OCI-LY7 (cell line): ENCODE data around the gene HDAC10. TPM values are rescaled to one million over a fixed set of nuclear protein-coding genes. Genes with fewer than 3 reads are reported as not detected.

Source experiments
- BruUV-seq: library from RNA; stranded (reverse); fragments of 400-500 nt; replicated peaks from 2 replicates; lab custom pipeline; 2021; lab: Mats Ljungman, UMichigan
- CTCF ChIA-PET: fragments of 300-600 bp; sonication (Branson Sonifier 250); formaldehyde crosslinking; loops from one replicate; lab custom pipeline; 2022; ENCODE audit warnings: antibody characterized with exemption; ENCODE audit not compliant: unreplicated experiment; lab: Charles Lee
- POLR2A ChIA-PET: fragments of 300-600 bp; sonication (Branson Sonifier 250); formaldehyde crosslinking; loops from one replicate; lab custom pipeline; 2022; ENCODE audit warnings: antibody characterized with exemption; lab: Charles Lee
- DNase-seq: peaks from one replicate; pipeline ENCODE4 v3.0.0-alpha.2; 2015; ENCODE audit warnings: low spot score
- H2AFZ ChIP-seq: fragments of 200-600 bp; sonication (generic), shearing (Covaris generic); 2 replicates; pipeline ENCODE4 v1.6.1; 2014; ENCODE audit warnings: mild to moderate bottlenecking, antibody characterized with exemption, low read length, moderate library complexity
- H3K27ac ChIP-seq: fragments of 200-600 bp; sonication (generic); 2 replicates; pipeline ENCODE4 v1.5.1; 2014; ENCODE audit warnings: mixed run types, low read depth, mild to moderate bottlenecking, moderate library complexity, low read length, inconsistent platforms; ENCODE audit not compliant: poor library complexity, severe bottlenecking
- H3K36me3 ChIP-seq: fragments of 200-600 bp; sonication (generic); 2 replicates; pipeline ENCODE4 v1.6.1; 2014; ENCODE audit warnings: mild to moderate bottlenecking, antibody characterized with exemption, low read length, moderate library complexity, mixed read lengths; ENCODE audit not compliant: insufficient read depth
- H3K4me1 ChIP-seq: fragments of 200-600 bp; sonication (generic); 2 replicates; pipeline ENCODE4 v1.5.1; 2014; ENCODE audit warnings: mild to moderate bottlenecking, low read length; ENCODE audit not compliant: insufficient read depth, poor library complexity, severe bottlenecking
- H3K4me2 ChIP-seq: fragments of 200-600 bp; sonication (generic); 2 replicates; pipeline ENCODE4 v1.6.1; 2014; ENCODE audit warnings: mild to moderate bottlenecking, low read length
- H3K4me3 ChIP-seq: fragments of 200-600 bp; sonication (generic); 2 replicates; pipeline ENCODE4 v1.5.1; 2014; ENCODE audit warnings: mild to moderate bottlenecking, low read depth, low read length; ENCODE audit not compliant: poor library complexity, severe bottlenecking
- H3K79me2 ChIP-seq: fragments of 200-600 bp; sonication (generic); 2 replicates; pipeline ENCODE4 v1.6.1; 2016; ENCODE audit warnings: low read depth, mild to moderate bottlenecking, low read length, moderate library complexity, mixed read lengths; ENCODE audit not compliant: insufficient read depth
- H3K9me2 ChIP-seq: fragments of 200-600 bp; sonication (generic); 2 replicates; pipeline ENCODE4 v1.6.1; 2016; ENCODE audit warnings: mild to moderate bottlenecking, low read length, mixed read lengths; ENCODE audit not compliant: insufficient read depth
- H3K9me3 ChIP-seq: fragments of 200-600 bp; sonication (generic); 2 replicates; pipeline ENCODE4 v1.6.1; 2014; ENCODE audit warnings: mild to moderate bottlenecking, mixed run types, low read length, mixed read lengths
- H4K20me1 ChIP-seq: fragments of 200-600 bp; sonication (generic); 2 replicates; pipeline ENCODE4 v1.6.1; 2014; ENCODE audit warnings: mild to moderate bottlenecking, antibody characterized with exemption, low read length, moderate library complexity, mixed read lengths; ENCODE audit not compliant: insufficient read depth
- EZH2phosphoT487 ChIP-seq: fragments of 200-600 bp; sonication (generic); IDR thresholded peaks from 2 replicates; pipeline ENCODE4 v1.6.1; 2018; ENCODE audit warnings: low read depth, borderline replicate concordance, mild to moderate bottlenecking, mixed run types, antibody characterized with exemption, low read length, moderate library complexity, mixed read lengths
- intact Hi-C: fragments of 100-400 bp; cut with micrococcal nuclease; formaldehyde crosslinking; loops from one replicate; pipeline ENCODE4 v1.10.0; 2022; ENCODE audit not compliant: unreplicated experiment
- total RNA-seq, 2 experiments: library from RNA; depleted of rRNA in 1 of 2; stranded (reverse); fragments of >200 nt in 1 of 2; shearing (Covaris generic) in 1 of 2; gene quantifications; 2 replicates each; pipeline ENCODE4 v1.2.3, GENCODE V29; 2014 to 2022
- TF ChIP-seq, protein P1 (sequence below): fragments of 200-600 bp; sonication (generic); conservative IDR thresholded peaks from 2 replicates; pipeline ENCODE4 v1.5.1; 2014; ENCODE audit warnings: mild to moderate bottlenecking, antibody characterized with exemption, low read length, moderate library complexity, mixed read lengths

The HDAC10 gene
- total RNA-seq, 2 experiments from 2014 or later: 49.4 to 74.9 TPM

DNA sequence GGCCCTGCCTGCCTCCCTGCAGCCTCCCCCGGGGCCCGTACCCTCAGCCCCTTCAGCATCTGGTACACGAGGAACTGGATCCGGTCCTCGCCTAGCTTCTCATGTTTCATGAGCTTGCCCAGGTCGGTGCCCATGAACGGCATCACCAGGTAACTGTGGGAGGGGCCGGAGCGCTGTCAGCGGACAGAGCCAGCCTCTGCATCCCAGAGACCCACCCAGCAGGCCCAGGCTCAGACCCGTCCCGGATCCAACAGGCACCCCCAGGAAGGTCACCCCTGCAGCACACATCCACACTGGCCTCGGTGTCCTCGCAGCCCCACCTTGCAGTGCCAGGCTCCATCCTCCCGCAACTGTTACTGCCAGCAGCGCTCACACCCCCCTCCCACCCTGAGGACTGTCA is 6.0 kb upstream of the HDAC10 start:
- Histone ChIP-seq H3K27ac (no peak overlapping the region), H3K9me2 (no peaks in the 10 kb centered on the region), H3K4me2 (no peak overlapping the region), H3K36me3 (peaks cover 37% of the 10 kb centered on the region), H3K9me3 (no peaks in the 10 kb centered on the region), H3K4me1 (peaks cover 10% of the 10 kb centered on the region), H3K79me2 (peaks cover 15% of the 10 kb centered on the region), H3K4me3 (no peak overlapping the region), H4K20me1 (no peaks in the 10 kb centered on the region), H2AFZ (no peak overlapping the region)
- intact Hi-C loops: no loop called here
- no TSS peak for BruUV-seq
- no peak for TF ChIP-seq EZH2phosphoT487
- TF ChIP-seq, protein P1, sequence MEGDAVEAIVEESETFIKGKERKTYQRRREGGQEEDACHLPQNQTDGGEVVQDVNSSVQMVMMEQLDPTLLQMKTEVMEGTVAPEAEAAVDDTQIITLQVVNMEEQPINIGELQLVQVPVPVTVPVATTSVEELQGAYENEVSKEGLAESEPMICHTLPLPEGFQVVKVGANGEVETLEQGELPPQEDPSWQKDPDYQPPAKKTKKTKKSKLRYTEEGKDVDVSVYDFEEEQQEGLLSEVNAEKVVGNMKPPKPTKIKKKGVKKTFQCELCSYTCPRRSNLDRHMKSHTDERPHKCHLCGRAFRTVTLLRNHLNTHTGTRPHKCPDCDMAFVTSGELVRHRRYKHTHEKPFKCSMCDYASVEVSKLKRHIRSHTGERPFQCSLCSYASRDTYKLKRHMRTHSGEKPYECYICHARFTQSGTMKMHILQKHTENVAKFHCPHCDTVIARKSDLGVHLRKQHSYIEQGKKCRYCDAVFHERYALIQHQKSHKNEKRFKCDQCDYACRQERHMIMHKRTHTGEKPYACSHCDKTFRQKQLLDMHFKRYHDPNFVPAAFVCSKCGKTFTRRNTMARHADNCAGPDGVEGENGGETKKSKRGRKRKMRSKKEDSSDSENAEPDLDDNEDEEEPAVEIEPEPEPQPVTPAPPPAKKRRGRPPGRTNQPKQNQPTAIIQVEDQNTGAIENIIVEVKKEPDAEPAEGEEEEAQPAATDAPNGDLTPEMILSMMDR: no peak
- CTCF ChIA-PET: no interaction called here
- DNase-seq: no peak
- POLR2A ChIA-PET: no interaction called here

- H3K4me2 ChIP-seq: no peak overlapping the region
- BruUV-seq: no TSS peak
- TF ChIP-seq, protein P1: no peak
- no peak for TF ChIP-seq EZH2phosphoT487
- no peak overlapping the region for H2AFZ ChIP-seq
- DNase-seq: no peak
- peaks cover 37% of the 10 kb centered on the region for H3K36me3 ChIP-seq
- no peaks in the 10 kb centered on the region for H3K9me2 ChIP-seq
- H3K79me2 ChIP-seq: peaks cover 15% of the 10 kb centered on the region
- H3K27ac ChIP-seq: no peak overlapping the region
- no peaks in the 10 kb centered on the region for H3K9me3 ChIP-seq
- intact Hi-C loops: no loop called here
- no peaks in the 10 kb centered on the region for H4K20me1 ChIP-seq
- no peak overlapping the region for H3K4me3 ChIP-seq
- ChIA-PET POLR2A (no interaction called here), CTCF (no interaction called here)
- peaks cover 13% of the 10 kb centered on the region for H3K4me1 ChIP-seq
Observed at GRCh38 chr22:50256258-50256862, 5.3 kb upstream of the HDAC10 start.

DNA sequence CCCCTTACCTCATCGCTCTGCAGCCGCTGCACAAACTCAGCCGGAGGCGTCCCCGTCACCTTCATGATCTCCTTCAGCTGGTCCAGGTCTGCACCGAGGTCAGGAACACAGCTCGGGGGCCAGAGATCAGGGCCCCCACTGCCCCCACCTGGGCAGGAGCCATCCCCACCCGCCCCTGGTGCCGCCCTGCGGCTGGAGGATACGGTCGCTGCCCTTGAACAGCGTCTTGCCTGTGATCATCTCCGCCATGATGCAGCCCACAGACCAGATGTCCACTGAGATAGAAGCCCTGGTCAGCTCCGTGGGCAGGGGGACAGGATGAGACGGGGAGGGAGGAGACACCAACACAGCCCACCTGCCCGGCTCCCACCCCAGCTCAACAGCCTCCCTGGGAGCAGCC is 4.5 kb upstream of the HDAC10 start:
- ChIA-PET POLR2A (interaction anchor here (0.6 kb wide), 1 partner anchor 196 kb away, joined by 3 read pairs; no protein-coding TSS in a partner anchor), CTCF (no interaction called here)
- Histone ChIP-seq H3K36me3 (peaks cover 37% of the 10 kb centered on the region), H3K4me2 (no peak overlapping the region), H3K27ac (no peak overlapping the region), H3K4me1 (peaks cover 14% of the 10 kb centered on the region), H3K9me2 (no peaks in the 10 kb centered on the region), H3K79me2 (peaks cover 11% of the 10 kb centered on the region), H3K9me3 (no peaks in the 10 kb centered on the region), H2AFZ (no peak overlapping the region), H4K20me1 (no peaks in the 10 kb centered on the region), H3K4me3 (no peak overlapping the region)
- no peak for DNase-seq
- no peak for TF ChIP-seq EZH2phosphoT487
- TF ChIP-seq, protein P1: no peak
- BruUV-seq: no TSS peak
- intact Hi-C loops: no loop called here
